C4-2B (cell line): ENCODE results near the gene LDHAL6B.

Source experiments
- H3K27ac ChIP-seq: fragments of 450-650 bp; 2 replicates; pipeline ENCODE4 v1.5.1; 2017
- CTCF ChIP-seq: fragments of 450-650 bp; conservative IDR thresholded peaks from 2 replicates; pipeline ENCODE4 v1.5.1; 2017; ENCODE audit warnings: mild to moderate bottlenecking
- ZFX ChIP-seq: fragments of 450-650 bp; IDR thresholded peaks from 2 replicates; pipeline ENCODE4 v1.6.1; 2017

Gene LDHAL6B

GRCh38 chr15:59165726-59166125 lies 40.9 kb upstream of the LDHAL6B start:
- TF ChIP-seq ZFX (no peak), CTCF (no peak)
- H3K27ac ChIP-seq = peak overlapping the region; percentile 6; the same call in 1 of the 2 replicates

- no peak for TF ChIP-seq CTCF
- TF ChIP-seq ZFX = no peak
- no peak overlapping the region; the same call in 1 of the 2 replicates for H3K27ac ChIP-seq
These were observed 40.5 kb upstream of the LDHAL6B start for GRCh38 chr15:59166166-59166565.

GRCh38 chr15:59166601-59167265 lies 39.9 kb upstream of the LDHAL6B start:
- TF ChIP-seq ZFX (no peak), CTCF (no peak)
- H3K27ac ChIP-seq = 0 out of 2 replicates have a peak overlapping the region, but pooled peaks have one; percentile 10

- no peak overlapping the region for H3K27ac ChIP-seq
- no peak for TF ChIP-seq CTCF
These were observed 38.1 kb upstream of the LDHAL6B start for GRCh38 chr15:59168536-59168935.

GRCh38 chr15:59169251-59169708 lies 37.4 kb upstream of the LDHAL6B start:
- H3K27ac ChIP-seq = peak overlapping the region; percentile 75
- TF ChIP-seq ZFX = no peak
- TF ChIP-seq CTCF = no peak

GRCh38 chr15:59170295-59171066 lies 36.2 kb upstream of the LDHAL6B start:
- peak overlapping the region; percentile 75 for H3K27ac ChIP-seq
- no peak for TF ChIP-seq ZFX
- no peak for TF ChIP-seq CTCF

GRCh38 chr15:59171067-59171397 lies 35.6 kb upstream of the LDHAL6B start:
- TF ChIP-seq CTCF = no peak
- no peak for TF ChIP-seq ZFX
- peak overlapping the region; percentile 75 for H3K27ac ChIP-seq
